ENCODE results near the gene RAB36.

The RAB36 gene

DNA sequence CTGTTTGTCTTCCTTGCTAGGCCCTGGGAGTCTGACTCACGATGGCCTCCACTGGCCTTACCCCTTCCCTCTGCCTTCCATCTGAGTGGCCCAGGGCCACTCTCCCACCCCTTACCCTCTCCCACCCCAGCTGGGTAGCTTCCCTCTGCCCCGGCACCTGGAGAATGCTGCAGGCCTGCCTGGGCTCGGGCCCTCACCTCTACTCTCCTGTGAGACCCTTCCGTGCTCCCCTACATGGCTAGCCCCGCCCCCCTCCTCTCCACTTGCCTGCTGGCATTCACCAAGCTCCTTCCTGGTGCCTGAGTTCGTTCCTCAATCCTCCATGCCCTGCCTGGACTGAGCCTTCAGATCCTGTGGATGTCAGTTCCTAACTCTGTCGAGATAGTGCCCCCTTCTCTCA is 8.7 kb downstream of the RAB36 start:
- peaks cover 0 to 54% (median 8%) of the 10 kb centered on the region in 3 donors for H3K36me3 ChIP-seq
- H3K27me3 ChIP-seq: no peaks in the 10 kb centered on the region
- H3K4me1 ChIP-seq: no peaks in the 10 kb centered on the region
- no peaks in the 10 kb centered on the region for H3K9me3 ChIP-seq
- DNase-seq: no peak
- intact Hi-C loops (cut with DNase I; ENCODE audit: low total_unique reads): no loop called here
- TF ChIP-seq CTCF (IDR thresholded peaks at IDR 0.05): no peak
- H3K4me3 ChIP-seq: no peak overlapping the region
- H3K27ac ChIP-seq: no peak overlapping the region

DNA sequence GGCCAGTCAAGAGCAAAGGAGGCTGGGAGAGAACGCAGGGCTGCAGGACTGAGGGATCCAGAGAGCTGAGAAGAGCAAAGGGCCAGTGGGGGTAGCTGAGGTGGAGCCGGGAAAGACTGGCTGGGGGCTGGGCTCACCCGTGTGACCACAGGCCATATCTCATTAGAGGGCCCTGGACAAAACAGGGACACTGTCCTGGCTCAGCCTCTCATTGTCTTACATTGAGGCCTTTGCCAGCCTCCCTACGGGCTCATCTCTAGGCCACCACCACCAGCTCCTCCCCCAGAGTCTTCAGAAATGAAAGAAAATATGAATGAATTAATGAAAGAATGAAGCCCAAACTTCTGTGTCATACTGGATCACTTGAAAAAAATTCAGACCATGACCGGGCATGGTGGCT is 9.2 kb downstream of the RAB36 start:
- no peaks in the 10 kb centered on the region for H3K27me3 ChIP-seq
- DNase-seq: no peak
- TF ChIP-seq CTCF (IDR thresholded peaks at IDR 0.05): no peak
- H3K9me3 ChIP-seq: no peaks in the 10 kb centered on the region
- intact Hi-C loops (cut with DNase I; ENCODE audit: low total_unique reads): no loop called here
- H3K36me3 ChIP-seq: peaks cover 0 to 59% (median 8%) of the 10 kb centered on the region in 3 donors
- H3K4me3 ChIP-seq: no peak overlapping the region
- H3K27ac ChIP-seq: no peak overlapping the region
- no peaks in the 10 kb centered on the region for H3K4me1 ChIP-seq

- no peak for DNase-seq
- H3K4me3 ChIP-seq: no peak overlapping the region
- no peaks in the 10 kb centered on the region for H3K27me3 ChIP-seq
- intact Hi-C loops (cut with DNase I; ENCODE audit: low total_unique reads): no loop called here
- H3K36me3 ChIP-seq: peaks cover 0 to 60% (median 9%) of the 10 kb centered on the region in 3 donors
- no peak for TF ChIP-seq CTCF (IDR thresholded peaks at IDR 0.05)
- H3K27ac ChIP-seq: no peak overlapping the region
- no peaks in the 10 kb centered on the region for H3K9me3 ChIP-seq
- no peaks in the 10 kb centered on the region for H3K4me1 ChIP-seq
These were observed 9.9 kb downstream of the RAB36 start for GRCh38 chr22:23155143-23155542.

DNA sequence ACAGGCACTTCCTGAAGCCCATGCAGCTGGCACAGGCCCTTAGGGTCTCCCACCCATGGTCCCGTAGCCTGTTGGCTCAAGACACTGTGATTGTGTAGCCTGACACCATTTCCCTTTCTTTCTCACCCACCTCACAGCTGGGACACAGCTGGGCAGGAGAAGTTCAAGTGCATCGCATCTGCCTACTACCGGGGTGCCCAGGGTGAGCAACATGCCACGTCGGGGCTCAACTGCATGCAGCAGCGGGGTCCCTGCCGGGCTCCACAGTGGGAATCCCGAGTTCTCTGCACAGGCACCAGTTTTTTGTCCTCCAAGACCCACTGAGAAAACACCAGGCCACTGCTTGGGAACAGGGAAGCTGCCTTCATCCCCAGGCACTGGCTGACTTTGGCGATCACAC is 10.6 kb downstream of the RAB36 start:
- no peak overlapping the region for H3K4me3 ChIP-seq
- no peak overlapping the region for H3K27ac ChIP-seq
- intact Hi-C loops (cut with DNase I; ENCODE audit: low total_unique reads): no loop called here
- no peaks in the 10 kb centered on the region for H3K27me3 ChIP-seq
- DNase-seq: no peak
- H3K36me3 ChIP-seq: peaks cover 0 to 61% (median 16%) of the 10 kb centered on the region in 3 donors
- H3K9me3 ChIP-seq: no peaks in the 10 kb centered on the region
- no peak for TF ChIP-seq CTCF (IDR thresholded peaks at IDR 0.05)
- H3K4me1 ChIP-seq: no peaks in the 10 kb centered on the region

- Histone ChIP-seq H3K27me3 (no peaks in the 10 kb centered on the region), H3K36me3 (peaks cover 0 to 61% (median 16%) of the 10 kb centered on the region in 3 donors), H3K9me3 (no peaks in the 10 kb centered on the region), H3K27ac (no peak overlapping the region), H3K4me3 (no peak overlapping the region), H3K4me1 (no peaks in the 10 kb centered on the region)
- DNase-seq: no peak
- no peak for TF ChIP-seq CTCF (IDR thresholded peaks at IDR 0.05)
- intact Hi-C loops (cut with DNase I; ENCODE audit: low total_unique reads): no loop called here
These were observed 11.0 kb downstream of the RAB36 start for GRCh38 chr22:23156286-23156685.
